Type B pancreatic cell (in vitro differentiated cells): ENCODE data around the gene HSP90B1. TPM values are rescaled to one million over a fixed set of nuclear protein-coding genes. Genes with fewer than 3 reads are reported as not detected.
A peak's percentile ranks its signal among the peaks of the same experiment; 100 is the strongest.

Source experiments
- DNase-seq: peaks from one replicate; pipeline ENCODE4 v3.0.0; 2021; ENCODE audit warnings: mixed read lengths; ENCODE audit not compliant: unreplicated experiment; ENCODE audit errors: extremely low spot score
- H3K27ac Mint-ChIP-seq: 2 replicates; pipeline ENCODE4 v1.8.0; 2021; ENCODE audit warnings: mild to moderate bottlenecking, mixed read lengths
- H3K27me3 Mint-ChIP-seq: 2 replicates; pipeline ENCODE4 v1.8.0; 2021; ENCODE audit warnings: mixed read lengths
- H3K36me3 Mint-ChIP-seq: 2 replicates; pipeline ENCODE4 v1.8.0; 2021; ENCODE audit warnings: mixed read lengths
- H3K4me1 Mint-ChIP-seq: one replicate; pipeline ENCODE4 v1.8.0; 2021; ENCODE audit warnings: mixed read lengths; ENCODE audit not compliant: unreplicated experiment
- H3K4me3 Mint-ChIP-seq: 2 replicates; pipeline ENCODE4 v1.8.0; 2021; ENCODE audit warnings: mild to moderate bottlenecking, mixed read lengths
- H3K9me3 Mint-ChIP-seq: 2 replicates; pipeline ENCODE4 v1.8.0; 2021; ENCODE audit warnings: mixed read lengths
- CTCF ChIP-seq: fragments of 200-600 bp; sonication (generic); conservative IDR thresholded peaks from 2 replicates; pipeline ENCODE4 v1.5.0; 2021; ENCODE audit warnings: antibody characterized with exemption, mild to moderate bottlenecking
- total RNA-seq: library from RNA; stranded (reverse); gene quantifications from 2 replicates; pipeline ENCODE4 v1.2.1, GENCODE V29; 2021; ENCODE audit warnings: low replicate concordance

HSP90B1 gene
- total RNA-seq, 1 donor from 2014 or later, result 967 TPM

GRCh38 chr12:103973909-103974308 lies 43.7 kb downstream of the HSP90B1 start:
- DNase-seq, result no peak
- H3K4me3 Mint-ChIP-seq, result no peak overlapping the region
- peaks cover 5% of the 10 kb centered on the region for H3K4me1 Mint-ChIP-seq
- peaks cover 30% of the 10 kb centered on the region for H3K36me3 Mint-ChIP-seq
- H3K27ac Mint-ChIP-seq, result peak overlapping the region; percentile 58
- no peak for TF ChIP-seq CTCF
- H3K27me3 Mint-ChIP-seq, result no peaks in the 10 kb centered on the region
- H3K9me3 Mint-ChIP-seq, result no peaks in the 10 kb centered on the region

- no peak for DNase-seq
- Mint-ChIP-seq H3K4me3 (no peak overlapping the region), H3K27ac (no peak overlapping the region), H3K9me3 (no peaks in the 10 kb centered on the region), H3K36me3 (peaks cover 33% of the 10 kb centered on the region), H3K4me1 (no peaks in the 10 kb centered on the region), H3K27me3 (no peaks in the 10 kb centered on the region)
- no peak for TF ChIP-seq CTCF
Measured at GRCh38 chr12:103975368-103975767, 45.2 kb downstream of the HSP90B1 start.

- DNase-seq, result no peak
- Mint-ChIP-seq H3K9me3 (no peaks in the 10 kb centered on the region), H3K4me3 (no peak overlapping the region), H3K27ac (peak overlapping the region; percentile 47), H3K4me1 (no peaks in the 10 kb centered on the region), H3K36me3 (peaks cover 35% of the 10 kb centered on the region), H3K27me3 (no peaks in the 10 kb centered on the region)
- no peak for TF ChIP-seq CTCF
Measured at GRCh38 chr12:103978384-103978982, 48.3 kb downstream of the HSP90B1 start.

GRCh38 chr12:103986829-103987228 lies 56.6 kb downstream of the HSP90B1 start:
- H3K36me3 Mint-ChIP-seq, result peaks cover 15% of the 10 kb centered on the region
- no peaks in the 10 kb centered on the region for H3K9me3 Mint-ChIP-seq
- DNase-seq, result no peak
- H3K4me3 Mint-ChIP-seq, result no peak overlapping the region
- no peaks in the 10 kb centered on the region for H3K27me3 Mint-ChIP-seq
- H3K4me1 Mint-ChIP-seq, result no peaks in the 10 kb centered on the region
- no peak overlapping the region for H3K27ac Mint-ChIP-seq
- no peak for TF ChIP-seq CTCF

GRCh38 chr12:103994235-103994634 lies 64.0 kb downstream of the HSP90B1 start:
- TF ChIP-seq CTCF, result no peak
- H3K27me3 Mint-ChIP-seq, result no peaks in the 10 kb centered on the region
- H3K9me3 Mint-ChIP-seq, result no peaks in the 10 kb centered on the region
- DNase-seq, result no peak
- peaks cover under 1% of the 10 kb centered on the region for H3K36me3 Mint-ChIP-seq
- no peak overlapping the region for H3K4me3 Mint-ChIP-seq
- no peaks in the 10 kb centered on the region for H3K4me1 Mint-ChIP-seq
- no peak overlapping the region for H3K27ac Mint-ChIP-seq

GRCh38 chr12:103996595-103996994 lies 66.4 kb downstream of the HSP90B1 start:
- Mint-ChIP-seq H3K4me3 (no peak overlapping the region), H3K27ac (no peak overlapping the region), H3K27me3 (peaks cover 3% of the 10 kb centered on the region), H3K36me3 (no peaks in the 10 kb centered on the region), H3K9me3 (no peaks in the 10 kb centered on the region), H3K4me1 (no peaks in the 10 kb centered on the region)
- TF ChIP-seq CTCF, result no peak
- DNase-seq, result no peak
